Smooth muscle cell (in vitro differentiated cells): ENCODE data around the gene SLAMF7. TPM values are rescaled to one million over a fixed set of nuclear protein-coding genes. Genes with fewer than 3 reads are reported as not detected.

Experiments
- DNase-seq: peaks from one replicate; lab custom pipeline; 2025; ENCODE audit not compliant: unreplicated experiment; lab: John Stamatoyannopoulos, UW
- H2AFZ ChIP-seq: fragments of 200-600 bp; sonication (generic); 2 replicates; pipeline ENCODE4 v1.6.0; 2016; ENCODE audit warnings: antibody characterized with exemption, low read depth, mild to moderate bottlenecking
- H3F3A ChIP-seq: fragments of 200-600 bp; sonication (generic); 2 replicates; pipeline ENCODE4 v1.6.0; 2017; ENCODE audit warnings: antibody characterized with exemption, low read depth
- H3K27ac ChIP-seq: fragments of 200-600 bp; sonication (generic); 2 replicates; pipeline ENCODE4 v1.5.1; 2016; ENCODE audit warnings: low read depth, mild to moderate bottlenecking
- H3K27me3 ChIP-seq: fragments of 200-600 bp; sonication (generic); 2 replicates; pipeline ENCODE4 v1.6.1; 2016; ENCODE audit warnings: low read depth, mild to moderate bottlenecking
- H3K36me3 ChIP-seq: fragments of 200-600 bp; sonication (generic); 2 replicates; pipeline ENCODE4 v1.5.1; 2016; ENCODE audit warnings: low read depth
- H3K4me1 ChIP-seq: fragments of 200-600 bp; sonication (generic); 2 replicates; pipeline ENCODE4 v1.5.1; 2016; ENCODE audit warnings: low read depth
- H3K4me2 ChIP-seq: fragments of 200-600 bp; sonication (generic); 2 replicates; pipeline ENCODE4 v1.6.0; 2016; ENCODE audit warnings: mild to moderate bottlenecking
- H3K4me3 ChIP-seq: fragments of 200-600 bp; sonication (generic); 2 replicates; pipeline ENCODE4 v1.5.1; 2016; ENCODE audit warnings: mild to moderate bottlenecking
- H3K79me2 ChIP-seq: fragments of 200-600 bp; sonication (generic); 2 replicates; pipeline ENCODE4 v1.6.0; 2016; ENCODE audit warnings: low read depth, mild to moderate bottlenecking
- H3K9ac ChIP-seq: fragments of 200-600 bp; sonication (generic); 2 replicates; pipeline ENCODE4 v1.6.0; 2016; ENCODE audit warnings: low read depth
- H3K9me3 ChIP-seq: fragments of 200-600 bp; sonication (generic); replicated peaks from 2 replicates; pipeline ENCODE4 v1.5.1; 2016; ENCODE audit warnings: low read depth
- H4K20me1 ChIP-seq: fragments of 200-600 bp; sonication (generic); 2 replicates; pipeline ENCODE4 v1.6.0; 2016; ENCODE audit warnings: low read depth
- CTCF ChIP-seq: fragments of 200-600 bp; sonication (generic); IDR thresholded peaks from 2 replicates; pipeline ENCODE4 v1.5.1; 2017; ENCODE audit warnings: borderline replicate concordance, mild to moderate bottlenecking, antibody characterized with exemption; ENCODE audit not compliant: insufficient read depth, poor library complexity, severe bottlenecking
- WGBS: methylation state at CpG from one replicate; pipeline ENCODE4 v1.1.7; 2016; ENCODE audit warnings: low lambda C conversion rate; 5-methylcytosine and 5-hydroxymethylcytosine counted together
- polyA plus RNA-seq: library from polyadenylated mRNA; unstranded; fragments of >200 nt; fragmentation: Nextera tagmentation; extraction: Ambion mirVana; gene quantifications from 2 replicates; pipeline ENCODE4 v1.2.1, GENCODE V29; 2016
- total RNA-seq: library from RNA; depleted of rRNA; stranded (reverse); fragments of >200 nt; gene quantifications from 2 replicates; pipeline ENCODE4 v1.2.3, GENCODE V29; 2014

SLAMF7 gene
- total and polyA plus RNA-seq, 2 experiments from 2014 or later = not detected

DNA sequence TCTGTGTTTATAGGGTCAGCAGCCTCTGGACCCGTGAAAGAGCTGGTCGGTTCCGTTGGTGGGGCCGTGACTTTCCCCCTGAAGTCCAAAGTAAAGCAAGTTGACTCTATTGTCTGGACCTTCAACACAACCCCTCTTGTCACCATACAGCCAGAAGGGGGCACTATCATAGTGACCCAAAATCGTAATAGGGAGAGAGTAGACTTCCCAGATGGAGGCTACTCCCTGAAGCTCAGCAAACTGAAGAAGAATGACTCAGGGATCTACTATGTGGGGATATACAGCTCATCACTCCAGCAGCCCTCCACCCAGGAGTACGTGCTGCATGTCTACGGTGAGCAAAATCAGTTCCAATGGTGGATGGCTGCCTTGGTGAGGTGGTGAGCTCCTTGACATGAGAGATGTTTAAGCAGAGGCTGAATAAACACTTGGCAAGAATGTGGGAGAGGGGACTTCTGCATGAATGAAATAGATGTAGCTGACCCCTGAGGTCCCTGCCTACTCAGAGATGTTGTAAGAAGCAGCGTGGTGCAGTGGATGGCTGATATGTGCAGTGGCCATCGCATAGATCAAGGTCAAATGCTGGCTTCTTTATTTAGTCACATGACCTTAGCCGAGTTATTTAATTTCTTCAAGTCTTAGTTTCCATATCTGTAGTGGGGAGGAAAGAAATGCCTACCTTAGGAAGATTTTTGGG lies 9.3 kb downstream of the SLAMF7 start:
- Histone ChIP-seq H3K9me3 (no peaks in the 10 kb centered on the region), H3K4me3 (no peak overlapping the region), H4K20me1 (no peaks in the 10 kb centered on the region), H3K27me3 (no peaks in the 10 kb centered on the region), H3F3A (no peaks in the 10 kb centered on the region), H3K9ac (no peak overlapping the region), H3K27ac (no peak overlapping the region), H3K79me2 (no peaks in the 10 kb centered on the region), H3K4me1 (no peaks in the 10 kb centered on the region), H3K36me3 (no peaks in the 10 kb centered on the region), H3K4me2 (no peak overlapping the region), H2AFZ (no peak overlapping the region)
- peak; percentile 24 for TF ChIP-seq CTCF
- 84% methylated on average over 10 of the region's 10 CpGs for WGBS
- no peak for DNase-seq

DNA sequence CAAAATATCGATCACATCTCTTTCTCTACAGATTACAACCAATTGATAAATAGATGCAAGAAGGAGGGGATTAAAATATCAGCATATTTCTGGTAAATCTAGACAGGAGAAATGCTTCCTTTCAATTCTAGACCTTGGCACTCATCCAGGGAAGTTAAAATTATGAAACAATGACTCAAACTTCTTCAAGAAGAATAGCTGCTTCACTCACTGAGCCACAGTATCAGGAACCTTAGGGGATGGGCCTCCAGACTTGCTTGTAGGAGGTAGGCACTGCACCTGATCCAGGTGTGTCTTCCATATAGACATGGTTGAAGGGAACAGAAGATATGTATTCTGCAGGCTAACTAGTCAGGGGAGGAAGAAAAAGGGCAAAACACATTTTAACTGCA lies 9.8 kb downstream of the SLAMF7 start:
- Histone ChIP-seq H2AFZ (no peak overlapping the region), H3K4me3 (no peak overlapping the region), H3K9me3 (no peaks in the 10 kb centered on the region), H3K4me2 (no peak overlapping the region), H3K4me1 (no peaks in the 10 kb centered on the region), H3K9ac (no peak overlapping the region), H4K20me1 (no peaks in the 10 kb centered on the region), H3K36me3 (no peaks in the 10 kb centered on the region), H3K27me3 (no peaks in the 10 kb centered on the region), H3F3A (no peaks in the 10 kb centered on the region), H3K27ac (no peak overlapping the region), H3K79me2 (no peaks in the 10 kb centered on the region)
- TF ChIP-seq CTCF = no peak
- no peak for DNase-seq
- WGBS = 97% methylated on average over 1 of the region's 1 CpG

DNA sequence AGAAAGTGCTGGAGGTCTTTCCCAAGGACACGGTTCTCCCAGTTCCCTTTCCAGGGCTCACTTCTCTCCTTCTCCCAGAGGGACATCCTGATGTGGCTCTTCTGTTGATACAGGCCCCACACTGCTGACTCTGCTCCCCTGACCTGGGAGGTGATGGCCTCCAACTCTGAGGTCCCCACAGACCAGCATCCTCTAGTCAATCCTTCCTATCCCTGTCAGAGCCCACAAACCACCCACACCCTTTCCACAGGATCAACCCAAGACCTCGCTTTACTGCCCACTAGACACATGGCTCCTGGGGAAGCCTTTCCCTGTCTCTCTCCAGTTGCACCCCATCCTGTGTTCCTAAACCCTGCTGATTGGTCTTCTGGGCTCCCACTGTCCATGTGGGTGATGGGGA lies 11.6 kb downstream of the SLAMF7 start:
- Histone ChIP-seq H3F3A (no peaks in the 10 kb centered on the region), H3K27me3 (no peaks in the 10 kb centered on the region), H3K4me1 (no peaks in the 10 kb centered on the region), H3K36me3 (no peaks in the 10 kb centered on the region), H3K4me3 (no peak overlapping the region), H2AFZ (no peak overlapping the region), H4K20me1 (no peaks in the 10 kb centered on the region), H3K9me3 (no peaks in the 10 kb centered on the region), H3K27ac (no peak overlapping the region), H3K79me2 (no peaks in the 10 kb centered on the region), H3K9ac (no peak overlapping the region), H3K4me2 (no peak overlapping the region)
- 91% methylated on average over 2 of the region's 2 CpGs for WGBS
- DNase-seq = no peak
- TF ChIP-seq CTCF = no peak

DNA sequence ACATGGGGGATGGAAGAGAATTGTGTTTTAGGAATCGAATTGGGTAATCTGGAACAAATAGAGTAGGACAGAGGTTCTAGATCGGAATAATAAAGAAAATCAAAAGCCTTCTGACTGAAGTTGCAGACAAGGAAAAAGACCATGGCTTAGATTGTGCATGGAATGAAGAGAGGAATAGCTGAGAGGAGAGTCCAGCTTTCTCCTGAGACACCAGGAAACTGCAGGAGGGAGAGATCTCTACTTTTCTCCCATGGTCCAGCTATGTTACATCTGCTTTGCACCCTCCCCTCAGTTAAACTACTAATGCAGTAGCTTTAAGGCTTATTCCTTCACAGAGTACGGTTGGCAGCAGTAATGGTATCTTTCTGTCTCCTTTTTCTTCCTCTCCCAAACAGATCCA lies 13.4 kb downstream of the SLAMF7 start:
- Histone ChIP-seq H3K9me3 (no peaks in the 10 kb centered on the region), H2AFZ (no peak overlapping the region), H3K27me3 (no peaks in the 10 kb centered on the region), H3K9ac (no peak overlapping the region), H3K27ac (no peak overlapping the region), H3F3A (no peaks in the 10 kb centered on the region), H3K4me2 (no peak overlapping the region), H3K4me3 (no peak overlapping the region), H3K4me1 (no peaks in the 10 kb centered on the region), H3K36me3 (no peaks in the 10 kb centered on the region), H3K79me2 (no peaks in the 10 kb centered on the region), H4K20me1 (no peaks in the 10 kb centered on the region)
- no peak for DNase-seq
- TF ChIP-seq CTCF = no peak
- WGBS = 75% methylated on average over 3 of the region's 3 CpGs
